Esophagus squamous epithelium (tissue), 4 donors: ENCODE data around the gene HECW1.

ENCODE experiments used
- CTCF ChIP-seq, 6 experiments: fragments of 450-650 bp in 4 of 6; fragments of 200-600 bp in 2 of 6; sonication (generic) in 2 of 6; IDR thresholded peaks; one replicate each; pipeline ENCODE4 v1.5.1; 2016 to 2019; ENCODE audit warnings: antibody characterized with exemption in 6 of 6, mild to moderate bottlenecking in 4 of 6, moderate library complexity in 4 of 6
- POLR2A ChIP-seq, 4 donors: fragments of 450-650 bp; IDR thresholded peaks; one replicate each; pipeline ENCODE4 v1.6.1; 2017; ENCODE audit warnings: antibody characterized with exemption in 4 of 4, mild to moderate bottlenecking in 4 of 4, moderate library complexity in 3 of 4

DNA sequence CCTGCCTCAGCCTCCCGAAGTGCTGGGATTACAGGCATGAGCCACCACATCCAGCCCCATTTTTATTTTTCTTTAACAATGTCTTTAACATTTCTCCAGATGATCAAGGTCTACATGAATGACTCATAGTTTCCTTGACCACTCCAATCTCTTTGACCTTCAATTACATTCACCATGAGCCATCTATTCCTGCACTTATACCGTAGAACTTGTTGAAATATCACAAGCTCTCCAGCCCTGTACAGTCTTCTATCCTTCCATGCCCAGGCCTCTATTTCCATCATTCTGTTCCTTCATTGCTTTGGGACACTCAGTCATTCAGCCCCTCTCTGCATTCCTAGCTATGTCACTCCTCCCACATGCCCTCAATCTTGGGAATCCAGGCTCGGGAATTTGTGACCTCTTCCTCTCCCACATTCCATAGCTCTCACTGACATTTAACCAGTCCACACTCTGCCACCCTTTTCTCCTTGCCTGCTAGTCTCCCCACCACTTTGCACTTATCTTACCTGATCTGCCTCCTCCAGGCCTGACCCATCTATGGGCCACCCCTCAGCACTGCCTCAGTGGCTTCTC lies 318.7 kb downstream of the HECW1 start:
- TF ChIP-seq POLR2A (IDR thresholded peaks at IDR 0.05) (no peak), CTCF (IDR thresholded peaks at IDR 0.05) (no peak)
